DOHH2 (cell line): ENCODE results near the gene SAMD14.

Source experiments
- EZH2phosphoT487 ChIP-seq: fragments of 200-600 bp; sonication (generic); IDR thresholded peaks from 2 replicates; pipeline ENCODE4 v1.6.1; 2017; ENCODE audit warnings: borderline replicate concordance, mild to moderate bottlenecking, antibody characterized with exemption, low read length, moderate library complexity, mixed read lengths
- TF ChIP-seq, protein P1 (sequence below): fragments of 200-600 bp; sonication (generic); IDR thresholded peaks from one replicate; pipeline ENCODE4 v1.5.1; 2014; ENCODE audit warnings: antibody characterized with exemption, mild to moderate bottlenecking, low read depth, low read length; ENCODE audit not compliant: poor library complexity, severe bottlenecking

DNA sequence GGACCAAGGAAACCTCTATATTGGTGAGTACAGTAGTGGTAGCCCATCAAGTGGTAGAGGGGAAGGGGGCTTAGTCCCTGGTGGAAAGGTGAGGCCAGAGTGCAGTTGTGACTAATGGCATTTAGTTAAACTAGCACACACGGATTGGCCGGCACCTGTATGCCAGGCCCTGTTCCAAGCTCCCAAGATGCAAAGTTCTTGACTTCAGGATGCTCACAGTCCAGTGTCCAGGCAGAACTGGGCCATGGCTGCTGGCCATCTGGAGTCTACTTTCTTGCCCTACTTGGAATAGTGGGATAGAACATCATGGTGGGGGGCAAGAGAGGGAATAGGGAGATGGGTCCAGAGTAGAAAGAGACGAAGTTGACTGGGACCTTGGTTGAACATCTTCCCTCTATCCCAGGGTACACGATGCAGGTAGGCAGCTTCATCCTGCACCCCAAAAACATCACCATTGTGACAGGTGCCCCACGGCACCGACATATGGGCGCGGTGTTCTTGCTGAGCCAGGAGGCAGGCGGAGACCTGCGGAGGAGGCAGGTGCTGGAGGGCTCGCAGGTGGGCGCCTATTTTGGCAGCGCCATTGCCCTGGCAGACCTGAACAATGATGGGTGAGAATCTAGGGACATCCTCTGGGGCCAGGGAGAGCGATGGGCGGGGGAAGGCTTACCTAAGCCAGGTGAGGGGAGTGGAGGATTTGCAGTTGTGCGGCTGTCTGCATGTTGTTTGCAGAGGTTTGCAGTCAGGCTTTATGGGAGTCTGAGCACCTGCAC is 58.9 kb downstream of the SAMD14 start:
- TF ChIP-seq, protein P1, sequence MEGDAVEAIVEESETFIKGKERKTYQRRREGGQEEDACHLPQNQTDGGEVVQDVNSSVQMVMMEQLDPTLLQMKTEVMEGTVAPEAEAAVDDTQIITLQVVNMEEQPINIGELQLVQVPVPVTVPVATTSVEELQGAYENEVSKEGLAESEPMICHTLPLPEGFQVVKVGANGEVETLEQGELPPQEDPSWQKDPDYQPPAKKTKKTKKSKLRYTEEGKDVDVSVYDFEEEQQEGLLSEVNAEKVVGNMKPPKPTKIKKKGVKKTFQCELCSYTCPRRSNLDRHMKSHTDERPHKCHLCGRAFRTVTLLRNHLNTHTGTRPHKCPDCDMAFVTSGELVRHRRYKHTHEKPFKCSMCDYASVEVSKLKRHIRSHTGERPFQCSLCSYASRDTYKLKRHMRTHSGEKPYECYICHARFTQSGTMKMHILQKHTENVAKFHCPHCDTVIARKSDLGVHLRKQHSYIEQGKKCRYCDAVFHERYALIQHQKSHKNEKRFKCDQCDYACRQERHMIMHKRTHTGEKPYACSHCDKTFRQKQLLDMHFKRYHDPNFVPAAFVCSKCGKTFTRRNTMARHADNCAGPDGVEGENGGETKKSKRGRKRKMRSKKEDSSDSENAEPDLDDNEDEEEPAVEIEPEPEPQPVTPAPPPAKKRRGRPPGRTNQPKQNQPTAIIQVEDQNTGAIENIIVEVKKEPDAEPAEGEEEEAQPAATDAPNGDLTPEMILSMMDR: no peak
- no peak for TF ChIP-seq EZH2phosphoT487
